GM12878 (cell line): ENCODE measurements around the gene CCNL1. TPM values are rescaled to one million over a fixed set of nuclear protein-coding genes. Genes with fewer than 3 reads are reported as not detected.
A peak's percentile ranks its signal among the peaks of the same experiment; 100 is the strongest.

Source experiments
- ATAC-seq: fragments of 200-7000 bp; cut with Tn5 transposase; 3 replicates; pipeline ENCODE4 v1.9.1; 2020; ENCODE audit warnings: mild to moderate bottlenecking, moderate library complexity
- BruUV-seq: library from RNA; stranded (reverse); fragments of 400-500 nt; replicated peaks from 2 replicates; lab custom pipeline; 2021; lab: Mats Ljungman, UMichigan
- CTCF ChIA-PET: fragments of 300-600 bp; sonication (Branson Sonifier 250); formaldehyde crosslinking; extraction: SDS; loops from one replicate; lab custom pipeline; 2021; ENCODE audit warnings: inconsistent platforms; lab: Yijun Ruan, JAX
- POLR2A ChIA-PET: fragments of 350-600 bp; formaldehyde crosslinking; extraction: SDS; loops from one replicate; lab custom pipeline; 2021; ENCODE audit warnings: inconsistent platforms; lab: Charles Lee
- RAD21 ChIA-PET: fragments of 300-600 bp; sonication (Branson Sonifier 250); formaldehyde crosslinking; loops from one replicate; lab custom pipeline; 2023; ENCODE audit warnings: antibody characterized with exemption; ENCODE audit not compliant: unreplicated experiment; lab: Charles Lee
- SMC1A ChIA-PET: fragments of 300-600 bp; sonication (Branson Sonifier 250); formaldehyde crosslinking; loops from one replicate; lab custom pipeline; 2023; ENCODE audit not compliant: unreplicated experiment, uncharacterized antibody; lab: Charles Lee
- DNase-seq: peaks from one replicate; pipeline ENCODE4 v3.0.0-alpha.2; 2011; ENCODE audit warnings: low read depth, low spot score
- FAIRE-seq: peaks from 3 replicates; lab custom pipeline; 2011; peaks lifted over from hg19 to GRCh38; lab: Jason Lieb, UNC
- H2AFZ ChIP-seq: 2 replicates; pipeline ENCODE4 v1.6.0; 2011; ENCODE audit warnings: low read depth, low read length, control low read depth; ENCODE audit not compliant: control insufficient read depth
- H3K27ac ChIP-seq: 2 replicates; pipeline ENCODE4 v1.5.1; 2011; ENCODE audit warnings: control low read depth; ENCODE audit not compliant: control insufficient read depth, insufficient read depth
- H3K27me3 ChIP-seq, 2 experiments: replicated peaks in 1 of 2; 2 replicates each; pipeline versions ENCODE4 v1.6.0 to v1.6.1; 2011; ENCODE audit warnings: low read length in 1 of 2; ENCODE audit not compliant: control insufficient read depth in 2 of 2, insufficient read depth in 2 of 2
- H3K36me3 ChIP-seq, 2 experiments: 2 replicates each; pipeline ENCODE4 v1.5.1; 2011; ENCODE audit warnings: low read length in 1 of 2; ENCODE audit not compliant: control insufficient read depth in 2 of 2, insufficient read depth in 2 of 2
- H3K4me1 ChIP-seq: 2 replicates; pipeline ENCODE4 v1.6.1; 2011; ENCODE audit warnings: mild to moderate bottlenecking, low read length, moderate library complexity, mixed read lengths; ENCODE audit not compliant: control insufficient read depth, insufficient read depth
- H3K4me2 ChIP-seq: 2 replicates; pipeline ENCODE4 v1.6.0; 2011; ENCODE audit warnings: control low read depth; ENCODE audit not compliant: control insufficient read depth, insufficient read depth
- H3K4me3 ChIP-seq: fragments of 200-600 bp; sonication (generic); 2 replicates; pipeline ENCODE4 v1.5.1; 2016
- H3K79me2 ChIP-seq: 2 replicates; pipeline ENCODE4 v1.6.0; 2011; ENCODE audit warnings: low read length; ENCODE audit not compliant: control insufficient read depth, insufficient read depth
- H3K9ac ChIP-seq: 2 replicates; pipeline ENCODE4 v1.8.0; 2011; ENCODE audit warnings: low read length, control low read depth, mixed read lengths; ENCODE audit not compliant: control insufficient read depth, insufficient read depth
- H3K9me3 ChIP-seq: replicated peaks from 3 replicates; pipeline ENCODE4 v1.5.1; 2011; ENCODE audit warnings: mild to moderate bottlenecking, low read length; ENCODE audit not compliant: control insufficient read depth, insufficient read depth
- H4K20me1 ChIP-seq: 2 replicates; pipeline ENCODE4 v1.6.0; 2011; ENCODE audit not compliant: control insufficient read depth, insufficient read depth
- CHD1 ChIP-seq: IDR thresholded peaks from 2 replicates; pipeline ENCODE4 v1.6.1; 2012; ENCODE audit warnings: low read depth, low read length, improper control_type of control experiment
- CREM ChIP-seq: IDR thresholded peaks from 2 replicates; pipeline ENCODE4 v1.6.1; 2014; ENCODE audit warnings: antibody characterized with exemption, low read depth
- IKZF2 ChIP-seq, 2 experiments: fragments of 450-650 bp; IDR thresholded peaks; 2 replicates each; pipeline ENCODE4 v1.6.1; 2017; ENCODE audit warnings: mild to moderate bottlenecking in 2 of 2, moderate library complexity in 2 of 2
- RAD21 ChIP-seq: IDR thresholded peaks from 2 replicates; pipeline ENCODE4 v1.6.1; 2011; ENCODE audit warnings: mild to moderate bottlenecking, low read depth, low read length, moderate library complexity; ENCODE audit not compliant: insufficient read depth
- SPI1 ChIP-seq: IDR thresholded peaks from 2 replicates; pipeline ENCODE4 v1.6.1; 2011; ENCODE audit warnings: low read depth, mild to moderate bottlenecking, low read length, moderate library complexity, borderline replicate concordance; ENCODE audit not compliant: insufficient read depth
- TAF1 ChIP-seq: IDR thresholded peaks from 2 replicates; pipeline ENCODE4 v1.6.1; 2011; ENCODE audit warnings: mild to moderate bottlenecking, low read depth, low read length, borderline replicate concordance
- TBL1XR1 ChIP-seq: IDR thresholded peaks from 2 replicates; pipeline ENCODE4 v1.6.1; 2012; ENCODE audit warnings: low read depth, low read length, improper control_type of control experiment
- YY1 ChIP-seq: IDR thresholded peaks from 2 replicates; pipeline ENCODE4 v1.6.1; 2011; ENCODE audit warnings: low read depth, mild to moderate bottlenecking, low read length
- WGBS: methylation state at CpG from one replicate; pipeline ENCODE4 v1.1.6; 2016; ENCODE audit warnings: low lambda C conversion rate; ENCODE audit not compliant: insufficient replicate concordance, insufficient coverage; ENCODE audit errors: missing lambda C conversion rate; 5-methylcytosine and 5-hydroxymethylcytosine counted together
- in situ Hi-C: fragments of 300-500 bp; cut with MboI; formaldehyde crosslinking; loops from 9 replicates; pipeline ENCODE4 v1.14.3; 2018; ENCODE audit warnings: mixed read lengths
- intact Hi-C: fragments of 100-400 bp; cut with micrococcal nuclease; formaldehyde crosslinking; loops from one replicate; pipeline ENCODE4 v1.14.2; 2022; ENCODE audit not compliant: unreplicated experiment
- polyA plus RNA-seq, 11 experiments: library from polyadenylated mRNA; depleted of rRNA in 4 of 11; unstranded in 6 of 11; stranded (reverse) in 5 of 11; fragments of >200 nt; fragmentation: Nextera tagmentation in 4 of 11; fragmentation: Illumina TruSeq in 1 of 11; extraction: Ambion mirVana in 4 of 11; extraction: Trizol in 1 of 11; gene quantifications; 1 replicate in 1 of 11; 2 replicates in 10 of 11; pipeline versions ENCODE4 v1.2.1 to v1.2.3, GENCODE V29; 2011 to 2016; ENCODE audit warnings: inconsistent platforms in 2 of 11, missing spikeins in 2 of 11, low read depth in 1 of 11
- total RNA-seq, 4 experiments: library from RNA; depleted of rRNA in 3 of 4; stranded (reverse); fragments of >200 nt in 3 of 4; fragmentation: Illumina TruSeq in 1 of 4; extraction: Trizol in 1 of 4; gene quantifications; 2 replicates each; pipeline versions ENCODE4 v1.2.1 to v1.2.3, GENCODE V29; 2013 to 2021
- TF ChIP-seq, protein P1 (sequence below): fragments of 450-650 bp; IDR thresholded peaks from 2 replicates; pipeline ENCODE4 v1.6.1; 2017; ENCODE audit warnings: borderline replicate concordance
- TF ChIP-seq, protein P2 (sequence below): fragments of 450-650 bp; IDR thresholded peaks from 2 replicates; pipeline ENCODE4 v1.6.1; 2017; ENCODE audit warnings: mild to moderate bottlenecking, low read depth, inconsistent platforms; ENCODE audit not compliant: poor library complexity, severe bottlenecking
- TF ChIP-seq, protein P3 (sequence below), 3 experiments: IDR thresholded peaks in 2 of 3; conservative IDR thresholded peaks in 1 of 3; 2 replicates each; pipeline ENCODE4 v1.5.1; 2011; ENCODE audit warnings: low read depth in 3 of 3, low read length in 3 of 3, mild to moderate bottlenecking in 3 of 3, control low read depth in 2 of 3, moderate library complexity in 2 of 3, inconsistent platforms in 1 of 3, mixed read lengths in 1 of 3; ENCODE audit not compliant: control insufficient read depth in 2 of 3, insufficient read depth in 1 of 3; ENCODE audit errors: extremely low read depth in 1 of 3
- TF ChIP-seq, protein P4 (sequence below): IDR thresholded peaks from 2 replicates; pipeline ENCODE4 v1.6.1; 2012; ENCODE audit warnings: low read depth, low read length, improper control_type of control experiment
- TF ChIP-seq, protein P5 (sequence below): fragments of 450-650 bp; IDR thresholded peaks from 2 replicates; pipeline ENCODE4 v1.6.1; 2014; ENCODE audit warnings: mild to moderate bottlenecking

Gene CCNL1
- total and polyA plus RNA-seq, 10 of the 15 experiments (the other 5 are each of a cell fraction or from before 2014, with no cell fraction given), result 22.2 to 174 (median 115) TPM

DNA sequence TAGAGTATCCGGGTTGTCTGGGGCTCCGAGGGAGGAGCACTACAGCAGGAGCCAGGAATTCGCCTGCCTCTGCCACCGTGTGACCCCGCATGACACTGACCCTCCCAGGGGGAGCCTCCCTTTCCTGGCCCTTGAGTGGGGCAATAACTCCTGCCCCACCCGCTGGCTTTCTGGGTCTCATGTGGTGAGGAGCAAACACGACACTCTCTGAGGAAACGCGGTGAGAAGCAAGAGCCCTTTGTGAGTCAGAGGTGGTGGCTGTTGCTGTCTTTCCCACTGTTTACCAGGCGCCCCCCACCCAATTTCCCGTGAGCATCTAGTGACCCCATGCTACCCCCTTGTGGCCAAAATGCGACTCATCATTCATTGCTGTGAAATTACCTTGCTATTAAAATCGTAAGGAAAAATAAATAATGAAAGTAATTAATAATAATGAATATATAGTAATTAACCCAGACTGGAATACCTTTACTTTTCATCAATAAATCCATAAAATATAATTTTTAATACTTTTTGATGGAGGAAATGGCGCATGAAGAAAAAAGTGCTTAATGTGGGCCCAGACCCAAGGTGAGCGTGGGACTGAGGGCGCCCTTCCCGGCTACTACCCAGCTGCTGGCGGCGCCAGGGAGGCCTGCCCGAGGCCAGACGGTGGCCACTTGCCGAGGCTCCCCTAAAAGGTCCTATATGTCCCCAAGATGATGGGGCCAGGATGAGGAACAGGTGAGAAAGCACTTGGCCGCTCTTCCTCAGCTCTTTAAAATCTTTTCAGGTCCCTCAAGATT is 29.3 kb downstream of the CCNL1 start:
- ChIA-PET SMC1A (interaction anchor here (0.7 to 10.3 kb wide), 15 partner anchors 13 to 455 kb away, joined by 3 to 85 read pairs (median 4); no protein-coding TSS in a partner anchor), CTCF (interaction anchor here (0.6 to 32.0 kb wide), 15 partner anchors 9 to 979 kb away, joined by 3 to 939 read pairs (median 4); no protein-coding TSS in a partner anchor), RAD21 (interaction anchor here (0.5 to 13.8 kb wide), 4 partner anchors 9 to 39 kb away, joined by 3 to 153 read pairs (median 4); no protein-coding TSS in a partner anchor), POLR2A (interaction anchor here (1.5 kb wide), 1 partner anchor 42 kb away, joined by 5 read pairs; no protein-coding TSS in a partner anchor)
- no TSS peak for BruUV-seq
- Histone ChIP-seq H3K4me3 (no peak overlapping the region), H3K4me1 (peaks cover 34% of the 10 kb centered on the region), H3K79me2 (no peaks in the 10 kb centered on the region), H3K9me3 (no peaks in the 10 kb centered on the region), H2AFZ (peak overlapping the region; percentile 74), H3K4me2 (peak overlapping the region; percentile 42; the same call in 1 of the 2 replicates), H3K27me3 (no peaks in the 10 kb centered on the region), H4K20me1 (no peaks in the 10 kb centered on the region), H3K36me3 (no peaks in the 10 kb centered on the region; a peak in 1 of 4 replicates), H3K9ac (0 out of 2 replicates have a peak overlapping the region, but pooled peaks have one; percentile 14), H3K27ac (peak overlapping the region; percentile 44)
- WGBS, result 17% methylated on average over 23 of the region's 23 CpGs
- ATAC-seq (no peak; the same call in 2 of the 3 replicates), DNase-seq (no peak), FAIRE-seq (peak; percentile 13)
- in situ Hi-C loops, result loop anchor here (25.0 kb wide), 1 partner anchor 968 kb away; no protein-coding TSS in a partner anchor
- intact Hi-C loops, result no loop called here
- TF ChIP-seq, protein P1, sequence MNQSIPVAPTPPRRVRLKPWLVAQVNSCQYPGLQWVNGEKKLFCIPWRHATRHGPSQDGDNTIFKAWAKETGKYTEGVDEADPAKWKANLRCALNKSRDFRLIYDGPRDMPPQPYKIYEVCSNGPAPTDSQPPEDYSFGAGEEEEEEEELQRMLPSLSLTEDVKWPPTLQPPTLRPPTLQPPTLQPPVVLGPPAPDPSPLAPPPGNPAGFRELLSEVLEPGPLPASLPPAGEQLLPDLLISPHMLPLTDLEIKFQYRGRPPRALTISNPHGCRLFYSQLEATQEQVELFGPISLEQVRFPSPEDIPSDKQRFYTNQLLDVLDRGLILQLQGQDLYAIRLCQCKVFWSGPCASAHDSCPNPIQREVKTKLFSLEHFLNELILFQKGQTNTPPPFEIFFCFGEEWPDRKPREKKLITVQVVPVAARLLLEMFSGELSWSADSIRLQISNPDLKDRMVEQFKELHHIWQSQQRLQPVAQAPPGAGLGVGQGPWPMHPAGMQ, result no peak
- TF ChIP-seq SPI1, result no peak
- TF ChIP-seq, protein P2, sequence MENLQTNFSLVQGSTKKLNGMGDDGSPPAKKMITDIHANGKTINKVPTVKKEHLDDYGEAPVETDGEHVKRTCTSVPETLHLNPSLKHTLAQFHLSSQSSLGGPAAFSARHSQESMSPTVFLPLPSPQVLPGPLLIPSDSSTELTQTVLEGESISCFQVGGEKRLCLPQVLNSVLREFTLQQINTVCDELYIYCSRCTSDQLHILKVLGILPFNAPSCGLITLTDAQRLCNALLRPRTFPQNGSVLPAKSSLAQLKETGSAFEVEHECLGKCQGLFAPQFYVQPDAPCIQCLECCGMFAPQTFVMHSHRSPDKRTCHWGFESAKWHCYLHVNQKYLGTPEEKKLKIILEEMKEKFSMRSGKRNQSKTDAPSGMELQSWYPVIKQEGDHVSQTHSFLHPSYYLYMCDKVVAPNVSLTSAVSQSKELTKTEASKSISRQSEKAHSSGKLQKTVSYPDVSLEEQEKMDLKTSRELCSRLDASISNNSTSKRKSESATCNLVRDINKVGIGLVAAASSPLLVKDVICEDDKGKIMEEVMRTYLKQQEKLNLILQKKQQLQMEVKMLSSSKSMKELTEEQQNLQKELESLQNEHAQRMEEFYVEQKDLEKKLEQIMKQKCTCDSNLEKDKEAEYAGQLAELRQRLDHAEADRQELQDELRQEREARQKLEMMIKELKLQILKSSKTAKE, result peak; percentile 38
- no peak for TF ChIP-seq CHD1
- TF ChIP-seq YY1, result 0 out of 2 replicates have a peak, but pooled peaks have one; percentile 27
- TF ChIP-seq CREM, result no peak
- no peak for TF ChIP-seq TAF1
- TF ChIP-seq RAD21, result peak; percentile 80
- 0 out of 4 replicates have a peak, but pooled peaks have one; percentile 29 to 34 for TF ChIP-seq IKZF2 (IDR thresholded peaks at IDR 0.05)
- TF ChIP-seq, protein P3, sequence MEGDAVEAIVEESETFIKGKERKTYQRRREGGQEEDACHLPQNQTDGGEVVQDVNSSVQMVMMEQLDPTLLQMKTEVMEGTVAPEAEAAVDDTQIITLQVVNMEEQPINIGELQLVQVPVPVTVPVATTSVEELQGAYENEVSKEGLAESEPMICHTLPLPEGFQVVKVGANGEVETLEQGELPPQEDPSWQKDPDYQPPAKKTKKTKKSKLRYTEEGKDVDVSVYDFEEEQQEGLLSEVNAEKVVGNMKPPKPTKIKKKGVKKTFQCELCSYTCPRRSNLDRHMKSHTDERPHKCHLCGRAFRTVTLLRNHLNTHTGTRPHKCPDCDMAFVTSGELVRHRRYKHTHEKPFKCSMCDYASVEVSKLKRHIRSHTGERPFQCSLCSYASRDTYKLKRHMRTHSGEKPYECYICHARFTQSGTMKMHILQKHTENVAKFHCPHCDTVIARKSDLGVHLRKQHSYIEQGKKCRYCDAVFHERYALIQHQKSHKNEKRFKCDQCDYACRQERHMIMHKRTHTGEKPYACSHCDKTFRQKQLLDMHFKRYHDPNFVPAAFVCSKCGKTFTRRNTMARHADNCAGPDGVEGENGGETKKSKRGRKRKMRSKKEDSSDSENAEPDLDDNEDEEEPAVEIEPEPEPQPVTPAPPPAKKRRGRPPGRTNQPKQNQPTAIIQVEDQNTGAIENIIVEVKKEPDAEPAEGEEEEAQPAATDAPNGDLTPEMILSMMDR (IDR thresholded peaks at IDR 0.05 in 2 of 3, conservative IDR thresholded peaks at IDR 0.05 in 1 of 3; ENCODE audit: control insufficient read depth in 2 of 3, extremely low read depth in 1 of 3, insufficient read depth in 1 of 3, low read depth in 3 of 3, low read length in 3 of 3), result peak; percentile 59 to 69 (median 65)
- TF ChIP-seq, protein P4, sequence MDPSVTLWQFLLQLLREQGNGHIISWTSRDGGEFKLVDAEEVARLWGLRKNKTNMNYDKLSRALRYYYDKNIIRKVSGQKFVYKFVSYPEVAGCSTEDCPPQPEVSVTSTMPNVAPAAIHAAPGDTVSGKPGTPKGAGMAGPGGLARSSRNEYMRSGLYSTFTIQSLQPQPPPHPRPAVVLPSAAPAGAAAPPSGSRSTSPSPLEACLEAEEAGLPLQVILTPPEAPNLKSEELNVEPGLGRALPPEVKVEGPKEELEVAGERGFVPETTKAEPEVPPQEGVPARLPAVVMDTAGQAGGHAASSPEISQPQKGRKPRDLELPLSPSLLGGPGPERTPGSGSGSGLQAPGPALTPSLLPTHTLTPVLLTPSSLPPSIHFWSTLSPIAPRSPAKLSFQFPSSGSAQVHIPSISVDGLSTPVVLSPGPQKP, result no peak
- no peak for TF ChIP-seq TBL1XR1
- TF ChIP-seq, protein P5, sequence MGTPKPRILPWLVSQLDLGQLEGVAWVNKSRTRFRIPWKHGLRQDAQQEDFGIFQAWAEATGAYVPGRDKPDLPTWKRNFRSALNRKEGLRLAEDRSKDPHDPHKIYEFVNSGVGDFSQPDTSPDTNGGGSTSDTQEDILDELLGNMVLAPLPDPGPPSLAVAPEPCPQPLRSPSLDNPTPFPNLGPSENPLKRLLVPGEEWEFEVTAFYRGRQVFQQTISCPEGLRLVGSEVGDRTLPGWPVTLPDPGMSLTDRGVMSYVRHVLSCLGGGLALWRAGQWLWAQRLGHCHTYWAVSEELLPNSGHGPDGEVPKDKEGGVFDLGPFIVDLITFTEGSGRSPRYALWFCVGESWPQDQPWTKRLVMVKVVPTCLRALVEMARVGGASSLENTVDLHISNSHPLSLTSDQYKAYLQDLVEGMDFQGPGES, result no peak
